PC-9 (cell line): ENCODE data around the gene SPACA7. TPM values are rescaled to one million over a fixed set of nuclear protein-coding genes. Genes with fewer than 3 reads are reported as not detected.

Experiments
- BruUV-seq: library from RNA; stranded (reverse); fragments of 400-500 nt; replicated peaks from 2 replicates; lab custom pipeline; 2021; lab: Mats Ljungman, UMichigan
- CTCF ChIA-PET: fragments of 300-600 bp; sonication (Branson Sonifier 250); formaldehyde crosslinking; loops from one replicate; lab custom pipeline; 2022; ENCODE audit warnings: antibody characterized with exemption; lab: Charles Lee
- POLR2A ChIA-PET: fragments of 300-600 bp; sonication (Branson Sonifier 250); formaldehyde crosslinking; loops from one replicate; lab custom pipeline; 2022; ENCODE audit warnings: antibody characterized with exemption; ENCODE audit not compliant: unreplicated experiment; lab: Charles Lee
- DNase-seq, 2 experiments: peaks; one replicate each; pipeline versions ENCODE4 v3.0.0 to v3.0.0-alpha.2; 2015 to 2022; ENCODE audit warnings: mixed read lengths in 1 of 2
- H2AFZ ChIP-seq: fragments of 200-600 bp; sonication (generic); 2 replicates; pipeline ENCODE4 v1.8.1; 2017; ENCODE audit warnings: antibody characterized with exemption
- H3F3A ChIP-seq: fragments of 200-600 bp; sonication (generic); 2 replicates; pipeline ENCODE4 v1.8.1; 2017; ENCODE audit warnings: antibody characterized with exemption, mild to moderate bottlenecking, low read depth; ENCODE audit not compliant: insufficient read depth
- H3K27ac ChIP-seq: fragments of 200-600 bp; sonication (generic); 2 replicates; pipeline ENCODE4 v1.6.1; 2016; ENCODE audit warnings: mixed run types
- H3K27me3 ChIP-seq: fragments of 200-600 bp; sonication (generic); 2 replicates; pipeline ENCODE4 v1.6.1; 2016; ENCODE audit warnings: low read depth, mixed run types; ENCODE audit not compliant: insufficient read depth
- H3K36me3 ChIP-seq: fragments of 200-600 bp; sonication (generic); 2 replicates; pipeline ENCODE4 v1.6.1; 2016; ENCODE audit warnings: low read depth, mixed run types
- H3K4me1 ChIP-seq: fragments of 200-600 bp; sonication (generic); replicated peaks from 2 replicates; pipeline ENCODE4 v1.6.1; 2016; ENCODE audit warnings: mixed run types; ENCODE audit not compliant: insufficient read depth
- H3K4me2 ChIP-seq: fragments of 200-600 bp; sonication (generic); 2 replicates; pipeline ENCODE4 v1.6.1; 2017; ENCODE audit warnings: mixed run types
- H3K4me3 ChIP-seq: fragments of 200-600 bp; sonication (generic); 2 replicates; pipeline ENCODE4 v1.6.1; 2016; ENCODE audit warnings: mixed run types
- H3K79me2 ChIP-seq: fragments of 200-600 bp; sonication (generic); 2 replicates; pipeline ENCODE4 v1.6.1; 2017; ENCODE audit warnings: low read depth, mixed run types
- H3K9me2 ChIP-seq: fragments of 200-600 bp; sonication (generic); 2 replicates; pipeline ENCODE4 v1.8.1; 2017; ENCODE audit warnings: mild to moderate bottlenecking; ENCODE audit not compliant: insufficient read depth
- H3K9me3 ChIP-seq: fragments of 200-600 bp; sonication (generic); 2 replicates; pipeline ENCODE4 v1.8.1; 2016; ENCODE audit warnings: low read depth; ENCODE audit not compliant: insufficient read depth
- H4K20me1 ChIP-seq: fragments of 200-600 bp; sonication (generic); 2 replicates; pipeline ENCODE4 v1.8.1; 2017; ENCODE audit not compliant: insufficient read depth
- EZH2 ChIP-seq: fragments of 200-600 bp; sonication (generic); IDR thresholded peaks from 2 replicates; pipeline ENCODE4 v1.8.0; 2017; ENCODE audit warnings: antibody characterized with exemption, low read depth
- intact Hi-C: fragments of 100-400 bp; cut with micrococcal nuclease; formaldehyde crosslinking; loops from one replicate; pipeline ENCODE4 v1.10.0; 2022; ENCODE audit not compliant: unreplicated experiment
- total RNA-seq: library from RNA; stranded (reverse); gene quantifications from 2 replicates; pipeline ENCODE4 v1.2.3, GENCODE V29; 2021
- TF ChIP-seq, protein P1 (sequence below): fragments of 200-600 bp; sonication (generic); conservative IDR thresholded peaks from 2 replicates; pipeline ENCODE4 v1.6.1; 2017; ENCODE audit warnings: mixed run types, antibody characterized with exemption, mild to moderate bottlenecking, moderate library complexity

The SPACA7 gene
- total RNA-seq, 1 experiment from 2014 or later: not detected

DNA sequence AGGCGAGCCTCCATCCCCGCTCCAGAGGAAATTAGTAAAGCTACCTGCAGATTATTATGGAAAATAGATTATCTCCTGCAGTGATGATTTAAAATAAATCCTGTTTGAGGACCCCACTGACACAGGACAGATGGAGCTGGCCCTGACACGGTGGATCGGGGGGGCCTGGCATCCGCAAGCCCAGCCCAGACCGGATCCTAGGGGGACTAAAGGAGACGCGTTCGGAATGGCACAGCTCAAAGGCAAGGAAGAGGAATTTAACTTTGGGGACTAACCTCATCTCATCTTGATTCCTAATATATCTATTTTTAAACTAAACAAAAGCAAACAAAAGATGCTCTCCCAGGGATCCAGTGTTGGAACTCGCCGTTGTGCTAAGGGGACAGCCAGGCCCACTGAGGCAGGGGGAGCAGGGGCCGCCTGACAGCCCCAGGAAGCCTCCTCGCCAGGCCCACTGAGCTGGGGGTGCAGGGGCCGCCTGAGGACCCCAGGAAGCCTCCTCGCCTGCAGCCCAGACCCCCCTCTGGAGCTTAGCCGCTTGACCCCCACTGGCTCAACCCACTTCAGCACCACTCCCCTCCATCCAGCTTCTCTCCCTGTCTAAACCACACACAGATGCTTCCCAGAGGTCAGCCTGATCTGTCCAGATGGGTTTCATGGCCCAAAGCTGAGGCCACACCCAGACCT, 78.6 kb downstream of the SPACA7 start:
- H3K4me1 ChIP-seq: no peaks in the 10 kb centered on the region
- no peak for DNase-seq
- H3F3A ChIP-seq: no peaks in the 10 kb centered on the region
- no peak overlapping the region for H3K4me3 ChIP-seq
- 0 out of 2 replicates have a peak, but pooled peaks cover 3% of the 10 kb centered on the region for H4K20me1 ChIP-seq
- POLR2A ChIA-PET: no interaction called here
- no peak overlapping the region for H3K27ac ChIP-seq
- intact Hi-C loops: no loop called here
- no peaks in the 10 kb centered on the region for H3K9me2 ChIP-seq
- no peaks in the 10 kb centered on the region for H3K9me3 ChIP-seq
- peaks cover 97% of the 10 kb centered on the region for H3K27me3 ChIP-seq
- no TSS peak for BruUV-seq
- no peak overlapping the region for H3K4me2 ChIP-seq
- no peak overlapping the region for H2AFZ ChIP-seq
- TF ChIP-seq, protein P1, sequence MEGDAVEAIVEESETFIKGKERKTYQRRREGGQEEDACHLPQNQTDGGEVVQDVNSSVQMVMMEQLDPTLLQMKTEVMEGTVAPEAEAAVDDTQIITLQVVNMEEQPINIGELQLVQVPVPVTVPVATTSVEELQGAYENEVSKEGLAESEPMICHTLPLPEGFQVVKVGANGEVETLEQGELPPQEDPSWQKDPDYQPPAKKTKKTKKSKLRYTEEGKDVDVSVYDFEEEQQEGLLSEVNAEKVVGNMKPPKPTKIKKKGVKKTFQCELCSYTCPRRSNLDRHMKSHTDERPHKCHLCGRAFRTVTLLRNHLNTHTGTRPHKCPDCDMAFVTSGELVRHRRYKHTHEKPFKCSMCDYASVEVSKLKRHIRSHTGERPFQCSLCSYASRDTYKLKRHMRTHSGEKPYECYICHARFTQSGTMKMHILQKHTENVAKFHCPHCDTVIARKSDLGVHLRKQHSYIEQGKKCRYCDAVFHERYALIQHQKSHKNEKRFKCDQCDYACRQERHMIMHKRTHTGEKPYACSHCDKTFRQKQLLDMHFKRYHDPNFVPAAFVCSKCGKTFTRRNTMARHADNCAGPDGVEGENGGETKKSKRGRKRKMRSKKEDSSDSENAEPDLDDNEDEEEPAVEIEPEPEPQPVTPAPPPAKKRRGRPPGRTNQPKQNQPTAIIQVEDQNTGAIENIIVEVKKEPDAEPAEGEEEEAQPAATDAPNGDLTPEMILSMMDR: no peak
- TF ChIP-seq EZH2: no peak
- no peaks in the 10 kb centered on the region for H3K36me3 ChIP-seq
- H3K79me2 ChIP-seq: no peaks in the 10 kb centered on the region
- CTCF ChIA-PET: no interaction called here

DNA sequence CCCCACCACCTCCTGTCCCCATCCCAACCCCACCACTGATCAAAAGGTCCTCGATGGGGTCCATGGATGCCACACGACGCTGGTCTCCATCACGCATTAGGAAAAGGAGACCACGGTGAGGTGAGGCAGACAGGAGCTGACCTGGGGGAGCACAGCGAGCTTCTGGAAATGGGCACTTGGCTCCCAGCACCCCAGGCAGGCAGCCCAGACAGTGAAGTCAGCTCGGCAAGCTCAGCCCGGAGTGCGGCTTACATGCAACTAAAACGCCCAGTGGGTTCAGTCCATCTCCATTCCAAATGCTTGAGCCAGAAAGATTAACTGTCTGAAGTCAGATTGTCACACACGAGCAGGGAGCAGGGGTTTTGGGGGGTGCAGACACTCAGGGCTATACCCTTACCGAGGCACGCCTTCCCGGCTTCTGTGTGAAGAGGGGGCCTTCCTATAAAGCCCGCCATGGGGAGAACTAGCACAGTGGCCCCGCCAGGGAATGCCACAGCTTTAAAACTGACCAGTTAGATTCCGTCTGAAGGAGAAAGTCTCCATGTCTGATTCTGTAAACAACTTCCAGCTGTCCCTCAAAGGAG, 79.4 kb downstream of the SPACA7 start:
- Histone ChIP-seq H3F3A (no peaks in the 10 kb centered on the region), H4K20me1 (0 out of 2 replicates have a peak, but pooled peaks cover 3% of the 10 kb centered on the region), H3K27ac (no peak overlapping the region), H3K9me3 (no peaks in the 10 kb centered on the region), H3K4me2 (no peak overlapping the region), H3K36me3 (no peaks in the 10 kb centered on the region), H3K9me2 (no peaks in the 10 kb centered on the region), H3K4me3 (no peak overlapping the region), H3K79me2 (no peaks in the 10 kb centered on the region), H2AFZ (no peak overlapping the region), H3K27me3 (peaks cover 95% of the 10 kb centered on the region), H3K4me1 (no peaks in the 10 kb centered on the region)
- DNase-seq: no peak
- intact Hi-C loops: no loop called here
- POLR2A ChIA-PET: no interaction called here
- no TSS peak for BruUV-seq
- CTCF ChIA-PET: no interaction called here
- TF ChIP-seq, protein P1: no peak
- no peak for TF ChIP-seq EZH2

DNA sequence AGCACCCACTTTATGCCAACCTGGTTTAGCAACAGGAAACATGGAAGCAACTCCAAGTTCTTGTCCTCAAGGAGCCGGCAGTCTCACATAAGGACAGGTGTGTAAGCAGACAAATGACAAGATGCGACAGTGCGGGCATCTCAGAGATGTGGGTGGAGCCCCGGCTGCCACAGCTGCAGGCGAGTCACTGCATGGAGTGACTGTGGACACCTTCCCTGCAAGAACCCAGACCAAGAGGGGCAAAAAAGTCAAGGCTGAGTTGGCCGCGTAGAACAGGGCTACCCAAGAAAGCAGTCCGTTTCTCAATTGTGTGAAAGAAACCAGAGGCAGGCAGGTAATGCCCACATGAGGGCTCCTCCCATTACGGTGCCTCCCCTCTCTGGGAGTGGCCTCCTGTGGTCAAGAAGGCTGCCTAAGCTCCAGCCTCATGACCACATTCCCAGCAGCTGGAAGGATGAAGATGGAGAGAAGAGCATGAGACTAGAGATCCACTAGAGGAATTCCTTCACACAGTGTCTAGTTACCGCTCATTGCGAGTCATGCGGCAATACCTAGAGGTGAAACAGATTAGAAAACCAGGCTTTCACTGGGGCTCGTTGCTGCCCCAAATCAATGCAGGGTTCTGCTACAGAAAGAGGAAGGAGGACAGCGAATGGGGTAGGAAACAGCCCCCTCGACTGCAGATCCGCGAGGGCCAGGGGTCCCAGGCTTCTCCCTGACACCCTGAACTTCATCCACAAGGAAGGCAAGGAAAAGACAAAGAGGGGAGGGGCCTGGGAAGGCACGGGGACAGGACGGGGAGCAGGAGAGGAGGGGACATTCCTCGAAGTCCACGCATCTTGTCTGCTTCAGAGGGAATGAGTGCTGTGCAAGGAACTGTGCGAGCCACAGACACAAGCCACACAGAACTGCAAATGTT, 80.2 kb downstream of the SPACA7 start:
- no peaks in the 10 kb centered on the region for H3K9me2 ChIP-seq
- 0 out of 2 replicates have a peak, but pooled peaks cover 3% of the 10 kb centered on the region for H4K20me1 ChIP-seq
- H3K36me3 ChIP-seq: no peaks in the 10 kb centered on the region
- no peak for DNase-seq
- H3K9me3 ChIP-seq: no peaks in the 10 kb centered on the region
- intact Hi-C loops: no loop called here
- CTCF ChIA-PET: no interaction called here
- no peak overlapping the region for H2AFZ ChIP-seq
- BruUV-seq: no TSS peak
- H3K79me2 ChIP-seq: no peaks in the 10 kb centered on the region
- H3K27me3 ChIP-seq: peaks cover 87% of the 10 kb centered on the region
- no peak overlapping the region for H3K27ac ChIP-seq
- no peak overlapping the region for H3K4me2 ChIP-seq
- H3K4me1 ChIP-seq: no peaks in the 10 kb centered on the region
- POLR2A ChIA-PET: no interaction called here
- no peaks in the 10 kb centered on the region for H3F3A ChIP-seq
- TF ChIP-seq EZH2: no peak
- TF ChIP-seq, protein P1: no peak
- H3K4me3 ChIP-seq: no peak overlapping the region
